OCI-LY1 (cell line): ENCODE data around the gene PRXL2B.

Experiments
- EZH2 ChIP-seq: fragments of 200-600 bp; sonication (generic), shearing (Covaris generic); IDR thresholded peaks from 2 replicates; pipeline ENCODE4 v1.8.0; 2017; ENCODE audit warnings: borderline replicate concordance, mixed run types, mild to moderate bottlenecking, antibody characterized with exemption, low read length, moderate library complexity, mixed read lengths
- TF ChIP-seq, protein P1 (sequence below): fragments of 200-600 bp; sonication (generic), shearing (Covaris generic); IDR thresholded peaks from 2 replicates; pipeline ENCODE4 v1.5.1; 2017; ENCODE audit warnings: mild to moderate bottlenecking, antibody characterized with exemption, low read length, moderate library complexity, mixed read lengths

DNA sequence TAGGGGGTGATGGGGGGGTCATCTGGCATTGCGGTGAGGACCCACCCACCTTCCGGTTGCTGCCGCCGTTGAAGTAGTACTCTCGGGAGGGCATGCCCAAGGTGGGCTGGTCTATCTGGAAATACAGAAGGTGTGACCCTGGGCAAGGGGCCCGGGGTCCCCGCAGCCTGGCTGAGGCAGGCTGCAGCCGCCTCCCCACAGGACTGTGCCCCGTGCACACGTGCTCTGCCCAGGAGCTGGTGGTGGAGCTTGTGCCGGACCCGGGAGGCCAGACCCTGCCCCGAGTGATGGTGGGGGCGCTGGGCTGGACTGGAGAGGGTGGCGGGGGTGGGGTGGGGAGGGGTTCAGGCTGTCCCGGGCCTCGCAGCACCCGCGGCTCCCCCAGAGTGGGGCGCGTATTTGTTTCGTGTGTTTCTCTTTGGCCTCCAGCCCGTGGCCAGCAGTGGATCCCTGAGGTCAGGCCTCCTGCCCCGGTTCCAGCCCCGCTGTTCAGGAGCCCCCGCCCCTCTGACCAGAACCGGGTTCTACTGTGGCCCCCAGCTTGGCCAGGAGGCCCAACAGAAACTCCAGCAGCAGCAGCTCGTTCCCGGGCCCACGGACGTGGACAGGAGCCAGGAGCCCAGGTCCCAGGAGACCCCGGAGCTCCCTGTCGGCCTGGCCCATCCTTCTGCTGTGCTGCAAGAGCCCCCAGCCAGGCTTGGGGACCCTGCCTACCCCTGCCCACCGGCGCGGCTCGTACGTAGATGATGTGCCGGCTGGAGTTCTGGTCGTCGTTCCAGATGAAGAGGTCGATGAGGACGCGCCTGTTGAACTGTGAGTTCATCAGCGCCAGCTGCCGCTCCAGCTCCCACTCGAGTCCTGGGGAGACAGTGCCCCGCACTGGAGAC lies 19.2 kb downstream of the PRXL2B start:
- TF ChIP-seq, protein P1, sequence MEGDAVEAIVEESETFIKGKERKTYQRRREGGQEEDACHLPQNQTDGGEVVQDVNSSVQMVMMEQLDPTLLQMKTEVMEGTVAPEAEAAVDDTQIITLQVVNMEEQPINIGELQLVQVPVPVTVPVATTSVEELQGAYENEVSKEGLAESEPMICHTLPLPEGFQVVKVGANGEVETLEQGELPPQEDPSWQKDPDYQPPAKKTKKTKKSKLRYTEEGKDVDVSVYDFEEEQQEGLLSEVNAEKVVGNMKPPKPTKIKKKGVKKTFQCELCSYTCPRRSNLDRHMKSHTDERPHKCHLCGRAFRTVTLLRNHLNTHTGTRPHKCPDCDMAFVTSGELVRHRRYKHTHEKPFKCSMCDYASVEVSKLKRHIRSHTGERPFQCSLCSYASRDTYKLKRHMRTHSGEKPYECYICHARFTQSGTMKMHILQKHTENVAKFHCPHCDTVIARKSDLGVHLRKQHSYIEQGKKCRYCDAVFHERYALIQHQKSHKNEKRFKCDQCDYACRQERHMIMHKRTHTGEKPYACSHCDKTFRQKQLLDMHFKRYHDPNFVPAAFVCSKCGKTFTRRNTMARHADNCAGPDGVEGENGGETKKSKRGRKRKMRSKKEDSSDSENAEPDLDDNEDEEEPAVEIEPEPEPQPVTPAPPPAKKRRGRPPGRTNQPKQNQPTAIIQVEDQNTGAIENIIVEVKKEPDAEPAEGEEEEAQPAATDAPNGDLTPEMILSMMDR = no peak
- TF ChIP-seq EZH2 = no peak
